Stromal cell of bone marrow (primary cell): Measurements from ENCODE around the gene NPC1.

Experiments
- DNase-seq: peaks from one replicate; pipeline ENCODE4 v3.0.0-alpha.2; 2012; ENCODE audit warnings: low read depth

NPC1 gene

DNA sequence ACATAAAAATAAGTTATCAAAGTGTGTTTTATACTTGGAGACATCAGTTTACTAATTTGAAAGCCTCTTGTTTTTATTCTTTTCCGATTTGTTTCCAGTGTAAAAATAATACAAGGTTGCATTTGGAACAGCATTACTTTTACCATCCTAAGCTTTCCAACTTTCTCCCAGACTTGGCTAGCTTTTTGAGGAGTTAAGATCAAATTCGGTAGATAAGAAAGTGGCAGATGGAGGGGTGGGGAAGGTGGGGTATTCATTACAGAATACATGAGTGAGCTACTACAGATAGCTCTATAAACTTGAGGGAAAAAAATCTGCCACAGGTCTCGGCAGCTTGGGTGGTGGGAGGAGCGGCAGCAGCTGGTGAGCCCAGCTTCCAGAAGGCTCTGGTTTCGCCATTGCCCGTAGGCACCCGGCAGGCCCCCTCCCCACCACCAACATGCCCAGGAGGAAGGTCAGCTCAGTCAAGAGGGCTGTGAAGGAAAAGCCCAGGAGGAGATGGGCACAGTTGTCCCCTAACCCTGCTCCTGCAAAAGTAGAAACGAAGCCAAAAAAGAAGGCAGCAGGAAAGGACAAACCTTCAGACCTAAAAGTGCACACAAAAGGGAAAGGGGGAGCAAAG is 101.6 kb downstream of the NPC1 start:
- DNase-seq: no peak
